ENCODE results near the gene NKAPL.

The NKAPL gene

DNA sequence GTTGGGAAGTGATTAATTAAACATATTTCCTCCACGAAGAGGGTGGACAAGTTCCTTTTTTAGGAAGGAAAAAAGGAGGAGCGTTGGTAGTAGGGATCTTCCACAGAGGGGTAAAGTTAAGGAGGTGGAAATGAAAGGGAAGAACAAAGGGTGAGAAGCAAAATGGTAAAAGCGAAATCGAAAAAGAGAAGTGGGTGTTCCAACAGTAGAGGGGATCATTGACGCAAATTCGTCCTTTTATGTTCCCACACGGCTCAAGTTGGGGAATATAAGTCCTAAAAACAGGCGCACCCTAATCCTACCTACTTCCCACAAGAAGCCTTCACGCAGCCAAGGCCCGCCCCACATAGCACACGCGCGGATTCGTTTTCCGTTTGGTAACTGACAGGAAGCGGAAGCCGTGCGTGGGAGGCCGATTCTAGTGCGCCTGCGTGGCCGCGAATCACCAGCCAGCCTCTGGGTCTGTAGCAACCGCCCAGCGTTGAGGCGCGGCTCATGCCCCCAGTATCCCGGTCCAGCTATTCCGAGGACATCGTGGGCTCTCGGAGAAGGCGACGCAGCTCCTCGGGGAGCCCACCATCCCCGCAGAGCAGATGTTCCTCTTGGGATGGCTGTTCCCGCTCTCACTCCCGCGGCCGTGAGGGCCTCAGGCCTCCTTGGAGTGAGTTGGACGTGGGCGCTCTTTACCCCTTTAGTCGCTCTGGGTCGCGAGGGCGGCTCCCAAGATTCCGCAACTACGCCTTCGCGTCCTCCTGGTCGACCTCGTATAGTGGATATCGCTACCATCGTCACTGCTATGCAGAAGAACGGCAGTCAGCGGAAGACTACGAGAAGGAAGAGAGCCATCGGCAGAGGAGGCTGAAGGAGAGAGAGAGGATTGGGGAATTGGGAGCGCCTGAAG lies at the start of gene NKAPL:
Gene NKAPL, plus strand, starts transcription at position 421 of the 901 bp plus-strand sequence. Its CDS starts 75 bp downstream, at position 496.
- DNase-seq, result peak; percentile 75

DNA sequence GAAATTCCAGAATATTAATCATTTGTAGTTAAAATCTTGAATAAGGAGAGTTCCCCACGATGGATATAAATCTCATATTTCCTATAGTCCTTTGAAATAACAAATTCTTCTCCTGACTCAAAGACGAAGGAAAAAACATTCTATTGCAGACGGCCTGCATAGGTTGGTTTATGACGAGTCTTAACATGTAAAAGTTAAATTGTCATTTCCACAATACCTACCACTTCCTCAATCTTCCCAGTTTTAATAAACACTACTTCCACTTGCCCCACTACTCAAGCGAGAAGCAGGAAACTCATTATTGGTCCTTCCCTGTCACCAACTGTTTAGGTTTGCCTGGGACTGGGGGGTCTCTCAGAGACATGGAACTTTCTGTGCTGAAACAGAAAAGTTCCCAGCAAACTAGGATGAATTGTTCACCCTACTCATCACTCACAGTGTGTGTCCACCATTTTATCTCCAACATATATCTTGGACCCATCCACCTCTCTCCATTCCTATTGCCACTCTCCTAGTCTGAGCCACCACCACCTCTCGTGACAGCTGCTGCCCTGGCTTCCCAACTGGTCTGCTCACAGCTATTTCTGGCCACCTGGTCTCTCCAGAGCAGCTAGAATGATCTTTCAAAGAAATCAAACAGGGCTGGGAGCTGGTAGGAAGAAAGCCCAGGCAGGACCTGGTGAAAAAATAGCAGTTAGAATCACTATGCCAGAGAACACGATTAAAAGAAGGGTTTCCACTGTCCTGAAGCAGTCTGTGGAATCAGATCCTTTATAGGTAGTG lies 49.2 kb upstream of the NKAPL start:
- no peak for DNase-seq

DNA sequence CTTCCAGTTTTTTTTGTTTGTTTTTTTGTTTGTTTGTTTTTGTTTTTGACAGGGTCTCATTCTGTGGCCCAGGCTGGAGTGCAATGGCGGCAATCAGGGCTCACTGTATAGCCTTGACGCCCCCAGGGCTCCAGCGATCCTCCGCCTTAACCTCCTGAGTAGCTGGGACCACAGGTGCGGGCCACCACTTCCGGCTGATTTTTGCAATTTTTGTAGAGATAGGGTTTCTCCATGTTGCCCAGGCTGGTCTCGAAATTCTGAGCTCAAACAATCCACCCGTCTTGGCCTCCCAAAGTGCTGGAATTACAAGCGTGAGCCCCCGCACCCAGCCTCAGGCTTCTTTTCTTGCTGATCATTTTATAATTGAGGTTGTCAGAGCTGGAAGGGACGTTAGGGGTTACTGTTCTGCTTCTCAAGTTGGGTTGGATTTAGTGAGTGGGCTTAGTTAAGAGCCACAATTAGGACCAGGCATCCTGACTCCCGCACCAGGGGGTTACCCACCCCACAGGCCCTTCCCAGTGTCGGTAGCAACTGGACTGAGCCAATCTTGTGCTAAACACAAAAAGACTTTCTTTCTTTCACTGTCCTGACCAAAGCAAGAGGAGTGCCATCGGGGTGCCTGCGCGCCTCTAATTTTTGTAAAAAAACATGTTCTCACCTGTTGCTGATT lies 47.1 kb upstream of the NKAPL start:
- DNase-seq, result peak; percentile 48

DNA sequence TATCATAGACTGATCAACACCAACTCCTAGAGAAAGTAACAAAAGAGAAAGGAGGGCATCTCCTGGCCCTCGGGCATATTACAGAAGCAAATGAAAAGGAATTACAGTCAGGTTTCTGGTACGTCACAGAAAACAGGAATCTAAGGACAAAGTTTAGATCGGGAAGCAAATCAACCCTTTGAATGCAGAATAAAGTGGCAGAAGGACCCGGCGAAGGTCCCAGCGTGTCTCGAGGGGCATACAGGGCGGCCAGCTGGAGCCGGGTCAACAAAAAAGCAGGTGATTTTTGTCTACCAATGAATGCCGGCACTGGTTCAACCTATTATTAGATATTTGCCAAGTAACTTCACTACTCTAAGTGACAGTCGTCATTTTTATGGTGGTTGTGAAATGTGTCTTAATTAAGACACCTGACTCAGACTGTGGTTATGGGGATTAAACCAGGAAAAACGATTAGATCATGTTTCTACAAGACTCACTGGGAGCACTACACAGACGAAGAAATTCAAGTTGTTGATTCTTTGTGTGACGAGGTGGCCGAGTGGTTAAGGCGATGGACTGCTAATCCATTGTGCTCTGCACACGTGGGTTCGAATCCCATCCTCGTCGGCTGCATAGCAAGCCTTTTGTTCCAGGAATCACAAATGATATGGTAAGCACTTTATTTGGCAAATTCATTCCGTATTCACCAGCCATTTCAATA lies 46.4 kb upstream of the NKAPL start:
- peak; percentile 51 for DNase-seq

DNA sequence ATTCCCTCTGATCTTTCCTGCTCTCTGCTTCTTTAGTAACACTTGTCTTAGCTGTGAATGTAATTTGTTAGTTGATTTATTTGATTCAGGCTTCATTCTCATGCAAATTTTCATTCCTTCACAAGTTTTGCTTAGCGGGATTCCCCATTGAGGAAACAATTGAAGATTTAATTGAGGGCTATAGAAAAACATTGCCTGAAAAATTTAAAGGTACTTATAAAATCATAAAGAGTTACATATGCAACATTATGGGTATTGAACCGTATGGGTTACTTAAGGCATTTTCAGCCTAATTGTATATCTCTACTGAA lies 45.9 kb upstream of the NKAPL start:
- no peak for DNase-seq

DNA sequence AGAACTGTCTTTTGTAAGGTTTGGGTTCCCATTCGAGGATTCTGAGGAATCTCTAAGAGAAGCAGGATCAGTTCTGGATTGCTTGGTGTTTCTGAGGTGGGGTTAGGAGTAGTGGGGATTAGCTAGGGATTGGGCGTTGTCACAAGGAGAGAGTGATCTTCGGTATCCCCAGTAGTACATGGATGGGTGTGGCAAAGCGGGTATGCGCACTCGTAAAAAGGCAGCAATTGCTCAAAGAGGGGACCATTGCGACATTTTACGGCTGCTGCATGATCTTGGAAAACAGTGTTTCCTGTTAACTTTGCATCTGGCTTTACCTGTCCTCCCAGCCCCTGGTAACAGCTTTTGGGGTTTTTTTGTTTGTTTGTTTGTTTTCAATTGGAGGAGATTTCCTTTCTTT lies 43.7 kb upstream of the NKAPL start:
- DNase-seq, result no peak

DNA sequence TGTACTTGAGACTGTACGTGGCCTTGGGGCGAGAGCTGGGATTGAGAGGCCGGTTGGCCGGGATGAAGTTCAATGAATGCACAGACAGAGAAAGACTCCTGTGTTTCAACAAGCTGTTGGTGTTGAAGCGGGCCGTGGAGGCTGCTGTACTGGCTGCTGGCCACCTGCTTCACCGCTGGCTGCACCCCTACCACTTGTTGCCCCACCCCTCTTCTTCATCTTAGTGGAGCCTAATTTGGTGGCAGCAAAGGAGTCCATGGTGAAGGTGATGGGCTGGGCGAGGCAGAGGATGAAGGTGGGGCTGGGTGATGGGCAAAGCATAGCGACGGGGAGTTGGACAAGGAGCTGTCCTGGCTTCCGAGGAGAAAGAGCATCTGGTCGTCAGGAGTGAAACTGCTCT lies 41.2 kb upstream of the NKAPL start:
- DNase-seq, result no peak

DNA sequence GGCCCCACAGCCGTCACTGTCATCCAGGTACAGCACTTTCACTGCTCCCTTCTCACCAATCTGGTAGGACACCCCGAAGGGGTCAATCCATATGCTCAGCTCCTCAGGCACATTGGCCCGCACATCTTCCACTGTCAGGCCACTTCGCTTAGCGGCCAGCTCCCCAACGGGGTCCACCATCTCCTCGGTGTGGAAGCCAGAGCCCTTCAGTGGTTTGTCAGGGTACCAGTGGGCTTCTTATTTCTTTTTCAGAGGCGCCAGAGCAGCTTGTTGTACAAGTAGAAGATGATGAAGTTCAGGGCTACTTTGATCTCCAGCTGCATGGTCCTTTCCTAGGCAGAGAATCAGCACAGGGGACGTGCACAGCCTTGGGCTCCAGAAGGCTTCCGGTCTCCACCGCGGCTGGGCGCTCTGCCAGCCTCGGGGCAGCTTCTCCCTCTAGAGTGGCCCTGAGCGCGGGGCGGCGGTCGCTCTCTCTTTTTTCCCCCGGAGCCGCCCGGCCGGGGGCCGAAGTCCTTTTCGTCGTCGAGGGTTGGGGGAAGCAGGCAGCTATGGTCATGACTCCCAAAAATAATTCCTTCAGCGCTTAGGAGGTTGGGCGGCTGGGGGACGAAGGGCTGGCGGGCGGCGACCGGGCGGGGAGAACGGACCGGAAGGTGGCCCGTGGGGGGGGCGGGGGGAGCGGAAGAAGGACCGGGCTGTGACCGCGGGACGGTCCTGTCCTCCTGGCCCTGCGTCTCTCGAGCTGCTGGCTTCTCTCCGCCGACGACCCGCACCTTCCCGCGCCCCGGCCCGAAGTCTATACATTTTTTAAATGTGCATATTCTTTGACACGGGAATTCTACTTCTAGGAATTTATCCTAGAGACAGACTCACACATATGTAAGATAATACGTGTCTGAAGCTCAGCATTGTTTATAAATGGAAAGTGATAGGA lies 40.5 kb upstream of the NKAPL start:
- peak; percentile 79 for DNase-seq

DNA sequence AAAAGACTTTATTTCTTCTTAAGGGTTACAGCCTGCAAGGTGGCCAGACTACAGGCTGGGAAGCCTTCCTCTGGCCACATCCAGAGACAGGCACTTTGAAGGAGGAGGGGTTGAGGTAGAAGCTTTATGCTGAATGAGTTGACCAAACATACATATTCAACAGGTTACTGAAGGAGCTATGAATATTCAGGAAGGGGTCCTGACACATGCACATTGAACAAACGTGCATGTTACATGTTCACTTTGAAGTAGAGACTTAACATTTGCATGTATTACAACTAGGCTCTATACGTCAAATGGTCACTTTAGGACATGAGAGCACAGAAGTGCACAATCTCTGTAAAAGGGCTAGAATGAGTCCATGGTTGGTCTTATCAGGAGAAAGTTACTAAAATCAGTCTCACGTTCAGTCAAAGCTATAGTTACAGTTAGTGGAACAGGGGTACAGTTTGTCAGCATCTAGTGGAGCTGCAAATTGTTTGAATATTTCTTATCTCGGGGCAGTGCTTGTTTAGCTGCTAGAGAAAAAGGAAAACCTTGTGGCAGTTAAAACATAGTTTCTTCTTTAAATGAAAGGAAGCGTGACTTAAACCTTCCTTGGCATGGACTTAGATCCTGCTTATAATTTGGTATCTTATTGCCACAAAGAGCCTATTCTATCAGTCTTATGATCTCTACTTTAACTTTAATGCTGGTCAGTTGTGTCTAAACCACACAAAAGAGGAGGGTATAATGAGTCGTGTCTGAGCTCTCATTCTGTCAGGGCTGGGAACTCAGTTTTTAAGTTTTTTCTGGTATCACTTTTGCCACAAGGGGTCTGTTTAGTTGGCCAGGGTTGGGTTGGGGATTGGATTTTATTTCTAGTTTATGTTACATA lies 38.6 kb upstream of the NKAPL start:
- no peak for DNase-seq

DNA sequence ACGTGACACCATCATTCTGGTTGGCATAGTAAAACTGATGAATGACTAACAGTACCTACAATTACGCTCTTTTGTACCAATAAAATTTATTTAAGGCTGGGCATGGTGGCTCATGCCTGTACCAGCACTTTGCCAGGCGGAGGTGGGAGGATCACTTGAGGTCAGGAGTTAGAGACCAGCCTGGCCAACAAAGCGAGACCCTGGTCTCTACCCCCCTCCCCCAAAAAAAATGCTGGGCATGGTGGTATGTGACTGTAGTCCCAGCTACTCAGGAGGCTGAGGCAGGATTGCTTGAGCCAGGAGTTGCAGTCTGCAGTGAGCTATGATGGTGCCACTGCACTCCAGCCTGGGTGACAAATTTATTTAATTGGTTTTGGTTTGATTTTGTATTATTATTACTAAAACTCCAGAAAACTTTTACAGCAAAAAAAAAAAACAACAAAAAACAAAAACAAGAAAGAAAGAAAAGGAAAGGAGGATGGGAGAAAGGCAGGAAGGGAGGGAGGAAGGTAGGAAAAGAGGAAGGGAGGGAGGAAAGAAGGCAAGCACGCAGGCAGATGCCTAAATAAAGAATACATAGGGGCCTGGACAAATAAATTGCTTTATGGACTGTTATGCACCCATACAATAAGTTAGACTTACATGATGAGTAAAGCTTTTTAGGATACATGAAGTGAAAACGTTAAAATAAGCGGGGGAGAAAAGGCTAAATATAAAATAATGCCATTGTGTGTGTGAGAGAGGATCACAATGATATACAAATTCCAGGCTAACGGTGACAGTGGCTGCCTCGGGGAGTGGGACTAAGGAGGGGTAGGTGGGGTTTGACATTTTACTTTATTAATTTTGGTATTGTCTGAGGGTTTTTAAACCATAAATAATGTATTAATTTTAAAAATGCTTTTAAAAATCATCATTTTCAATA lies 34.7 kb upstream of the NKAPL start:
- peak; percentile 44 for DNase-seq

DNA sequence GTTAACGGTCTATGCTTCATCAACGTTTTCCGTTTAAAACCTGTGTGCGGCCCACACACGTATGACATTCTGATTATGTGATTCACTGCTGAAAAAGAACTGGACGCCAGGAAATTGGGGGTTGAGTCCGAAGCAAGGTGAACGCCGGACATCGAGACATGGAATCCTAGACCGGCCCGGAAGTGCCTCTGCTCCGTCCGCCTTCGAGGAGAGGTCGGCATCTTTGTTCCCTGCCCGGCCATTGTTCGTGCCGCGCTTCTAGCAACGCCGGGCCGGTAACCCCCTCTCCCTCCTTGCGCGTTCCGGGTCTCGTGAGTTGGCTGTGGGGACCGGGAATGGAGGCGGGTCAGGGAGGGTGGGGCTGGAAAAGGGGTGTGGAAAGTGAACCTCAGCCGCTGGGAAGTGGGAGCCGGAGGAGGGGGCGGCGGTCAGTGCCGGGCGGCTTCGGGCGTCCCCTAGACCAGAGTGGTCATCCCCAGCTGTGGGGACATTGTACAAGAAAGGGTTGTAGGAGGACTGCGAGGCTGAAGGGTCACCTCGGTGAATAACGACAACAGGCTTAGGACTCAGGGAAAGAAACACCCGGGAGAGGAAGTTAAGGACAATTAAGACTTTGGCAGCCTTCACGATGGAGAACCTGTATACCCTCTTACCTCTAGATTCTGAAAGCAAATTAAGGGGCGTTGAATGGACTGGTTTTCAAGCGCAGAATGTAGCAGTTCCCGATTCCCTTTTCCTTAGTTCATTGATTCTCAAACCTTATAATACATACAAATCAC lies 33.9 kb upstream of the NKAPL start, which contains the start of gene ZSCAN9:
Gene ZSCAN9, plus strand, starts transcription at position 220 of the 779 bp plus-strand sequence. CDS start 1,810 bp downstream, outside the sequence.
- peak; percentile 88 for DNase-seq

DNA sequence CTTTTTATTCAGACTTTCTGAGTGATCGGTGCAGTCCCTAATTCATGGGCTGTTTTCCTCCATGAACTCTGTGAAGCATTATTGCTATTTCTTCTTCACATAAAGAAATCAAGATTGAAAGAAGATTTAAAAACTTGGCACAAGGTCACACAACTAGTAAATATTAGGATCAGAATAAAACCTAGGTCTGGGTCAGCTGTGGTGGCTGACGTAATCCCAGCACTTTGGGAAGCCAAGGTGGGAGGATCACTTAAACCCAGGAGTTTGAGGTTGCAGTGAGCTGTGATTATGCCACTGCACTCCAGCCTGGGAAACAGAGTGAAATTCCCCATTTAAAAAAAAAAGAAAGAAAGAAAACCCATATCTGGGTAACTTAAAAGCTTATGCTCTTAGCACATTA lies 32.6 kb upstream of the NKAPL start:
- no peak for DNase-seq

DNA sequence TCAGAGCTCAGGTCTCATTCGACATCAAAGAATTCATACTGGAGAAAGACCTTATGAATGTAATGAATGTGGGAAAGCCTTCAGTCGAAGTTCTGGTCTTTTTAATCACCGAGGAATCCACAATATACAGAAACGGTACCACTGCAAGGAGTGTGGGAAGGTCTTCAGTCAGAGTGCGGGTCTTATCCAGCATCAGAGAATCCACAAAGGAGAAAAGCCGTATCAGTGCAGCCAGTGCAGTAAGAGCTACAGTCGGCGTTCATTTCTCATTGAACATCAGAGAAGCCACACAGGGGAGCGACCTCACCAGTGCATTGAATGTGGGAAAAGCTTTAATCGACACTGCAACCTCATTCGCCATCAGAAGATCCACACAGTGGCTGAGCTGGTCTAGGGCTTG lies 26.3 kb upstream of the NKAPL start:
- no peak for DNase-seq

DNA sequence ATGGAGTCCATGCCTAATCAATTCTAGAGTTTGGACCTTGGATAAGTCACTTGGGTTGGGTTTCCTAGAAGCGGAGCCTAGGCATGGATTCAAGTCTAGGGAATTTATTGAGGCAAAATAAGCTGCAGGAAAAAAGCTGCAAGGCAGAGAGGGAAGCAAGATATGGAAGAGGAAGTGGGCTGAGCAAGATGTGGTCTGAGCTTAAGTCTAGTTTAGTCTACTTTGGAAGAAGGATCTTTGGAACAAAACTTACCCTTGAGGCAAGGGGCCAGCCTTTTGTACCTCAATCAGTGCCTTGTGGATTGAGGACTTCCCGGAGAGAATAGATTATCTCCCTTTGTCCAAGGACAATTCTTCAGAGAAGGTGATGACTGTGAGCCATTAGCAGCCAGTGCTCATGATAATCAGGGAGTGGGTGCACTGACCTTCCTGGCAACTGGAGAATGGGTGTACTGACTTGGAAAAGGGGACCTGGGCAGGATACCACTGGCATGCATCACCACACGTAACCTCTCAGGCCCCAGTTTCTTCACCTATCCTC lies 23.1 kb upstream of the NKAPL start:
- DNase-seq, result no peak

DNA sequence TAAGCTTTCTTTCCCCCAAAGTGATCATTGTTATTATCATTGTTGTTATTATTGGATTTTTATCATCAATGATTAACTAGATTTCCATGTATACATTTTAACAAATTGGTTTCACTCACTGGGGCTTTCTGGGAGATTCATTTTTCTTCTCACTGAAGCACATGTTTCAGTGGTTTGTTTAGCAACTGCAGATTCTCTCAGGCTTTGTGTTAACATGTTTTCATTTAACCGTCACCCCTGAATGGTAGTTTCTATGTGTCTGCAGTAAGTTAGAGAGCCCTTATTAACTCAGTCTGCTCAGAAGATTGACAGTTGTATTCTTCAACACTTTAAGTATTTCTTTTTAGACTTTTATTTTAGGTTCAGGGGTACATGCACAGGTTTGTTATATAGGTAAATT lies 19.5 kb upstream of the NKAPL start:
- no peak for DNase-seq

DNA sequence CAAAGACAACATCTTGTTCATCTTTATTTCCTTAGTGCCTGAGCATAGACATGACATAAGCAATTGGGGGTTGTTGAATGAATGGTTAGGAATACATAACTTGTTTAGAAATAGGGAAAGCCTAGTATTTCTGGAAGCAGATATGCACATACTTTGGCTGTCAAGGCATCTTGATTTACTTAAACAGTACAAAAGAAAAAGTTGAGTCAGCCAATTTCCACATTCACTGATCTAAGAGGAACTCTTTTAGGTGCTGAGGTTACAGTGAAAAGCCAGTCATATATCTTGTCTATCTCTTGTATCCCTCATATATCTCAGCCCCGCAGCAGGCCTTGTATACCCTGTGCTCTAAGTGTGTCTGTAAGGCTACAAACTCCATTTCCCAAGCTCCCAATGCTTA lies 18.6 kb upstream of the NKAPL start:
- DNase-seq, result no peak

DNA sequence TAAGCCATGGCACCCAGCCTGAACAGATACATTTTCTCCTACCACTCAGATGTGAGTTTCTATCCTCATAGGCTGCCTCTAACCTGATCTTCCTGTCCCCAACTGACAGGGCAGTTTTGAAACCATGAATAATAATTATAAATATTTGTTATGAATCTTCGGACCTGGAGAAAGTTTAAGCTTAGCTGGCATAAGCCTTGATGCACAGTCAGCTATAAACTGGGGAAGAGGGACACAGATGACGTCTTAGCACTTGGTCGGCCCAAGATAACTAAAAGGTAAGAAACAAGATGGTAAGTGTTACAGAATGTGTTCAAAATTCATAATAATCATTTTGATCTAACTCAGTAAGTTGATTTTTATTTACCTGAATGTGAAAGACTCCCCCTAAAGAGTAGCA lies 15.2 kb upstream of the NKAPL start:
- no peak for DNase-seq

DNA sequence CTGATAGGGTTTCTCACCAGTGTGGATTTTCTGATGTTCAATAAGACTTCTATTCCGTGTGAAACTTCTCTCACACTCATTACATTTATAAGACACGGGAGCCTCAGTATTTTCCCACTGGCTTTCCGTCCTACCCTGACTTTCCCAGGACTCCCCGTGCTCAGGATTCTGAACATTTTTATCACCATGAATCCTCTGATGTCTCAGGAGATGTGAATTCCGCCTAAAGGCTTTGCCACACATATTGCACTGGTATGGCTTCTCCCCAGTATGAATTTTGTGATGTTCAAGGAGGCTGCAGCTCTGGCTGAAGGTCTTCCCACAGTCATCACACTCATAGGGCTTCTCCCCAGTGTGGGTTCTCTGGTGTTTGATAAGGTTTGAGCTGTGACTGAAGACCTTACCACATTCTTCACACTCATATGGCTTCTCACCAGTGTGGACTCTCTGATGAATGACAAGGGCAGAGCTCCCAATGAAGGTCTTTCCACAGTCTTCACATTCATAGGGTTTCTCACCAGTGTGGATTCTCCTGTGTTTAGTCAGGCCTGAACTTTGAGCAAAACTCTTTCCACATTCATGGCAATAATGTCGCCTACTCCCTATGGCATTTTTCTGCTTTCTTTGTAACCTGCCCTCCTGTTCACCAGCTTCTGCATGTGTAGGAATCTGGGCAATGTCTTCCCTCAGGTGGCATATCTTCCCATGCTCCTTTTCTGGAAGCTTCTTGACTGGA lies 13.7 kb upstream of the NKAPL start:
- DNase-seq, result no peak
